Central memory CD8-positive, alpha-beta T cell (primary cell): Measurements from ENCODE around the gene PKN1.
A peak's percentile ranks its signal among the peaks of the same experiment; 100 is the strongest.

Experiments used
- ATAC-seq: fragments of 150-1000 bp; cut with Tn5 transposase; replicated peaks from 2 replicates; pipeline ENCODE4 v1.10.0; 2022; ENCODE audit warnings: mild to moderate bottlenecking, moderate FRiP score, moderate number of reproducible peaks; ENCODE audit not compliant: poor library complexity, severe bottlenecking; ENCODE audit errors: extremely low read depth
- DNase-seq, 2 donors: peaks; one replicate each; pipeline ENCODE4 v3.0.0; 2021; ENCODE audit warnings: low spot score in 2 of 2
- H3K27ac Mint-ChIP-seq: one replicate; pipeline ENCODE4 v1.8.0; 2022; ENCODE audit warnings: low read depth, mild to moderate bottlenecking, moderate library complexity, mixed read lengths
- H3K27me3 Mint-ChIP-seq: one replicate; pipeline ENCODE4 v1.8.0; 2022; ENCODE audit warnings: mixed read lengths
- H3K36me3 Mint-ChIP-seq: one replicate; pipeline ENCODE4 v1.8.0; 2022; ENCODE audit warnings: mild to moderate bottlenecking, moderate library complexity, mixed read lengths; ENCODE audit not compliant: insufficient read depth
- H3K4me1 Mint-ChIP-seq: one replicate; pipeline ENCODE4 v1.8.0; 2022; ENCODE audit warnings: mixed read lengths
- H3K4me3 Mint-ChIP-seq: one replicate; pipeline ENCODE4 v1.8.0; 2022; ENCODE audit warnings: mild to moderate bottlenecking, moderate library complexity, mixed read lengths
- H3K9me3 Mint-ChIP-seq: one replicate; pipeline ENCODE4 v1.8.0; 2022; ENCODE audit warnings: mixed read lengths

Gene PKN1

GRCh38 chr19:14515501-14516047 is 82.5 kb downstream of the PKN1 start:
- no peaks in the 10 kb centered on the region for H3K9me3 Mint-ChIP-seq
- H3K27me3 Mint-ChIP-seq = no peaks in the 10 kb centered on the region
- peak overlapping the region; percentile 94 for H3K4me3 Mint-ChIP-seq
- H3K27ac Mint-ChIP-seq = peak overlapping the region; percentile 100
- ATAC-seq = no peak
- H3K4me1 Mint-ChIP-seq = peaks cover 52% of the 10 kb centered on the region
- H3K36me3 Mint-ChIP-seq = peaks cover 71% of the 10 kb centered on the region
- no peak for DNase-seq

GRCh38 chr19:14516048-14516534 is 83.0 kb downstream of the PKN1 start:
- peak overlapping the region; percentile 100 for H3K27ac Mint-ChIP-seq
- ATAC-seq (no peak), DNase-seq (no peak)
- peaks cover 71% of the 10 kb centered on the region for H3K36me3 Mint-ChIP-seq
- H3K27me3 Mint-ChIP-seq = no peaks in the 10 kb centered on the region
- H3K9me3 Mint-ChIP-seq = no peaks in the 10 kb centered on the region
- H3K4me1 Mint-ChIP-seq = peaks cover 49% of the 10 kb centered on the region
- peak overlapping the region; percentile 94 for H3K4me3 Mint-ChIP-seq

GRCh38 chr19:14516746-14517438 is 83.8 kb downstream of the PKN1 start:
- DNase-seq = no peak
- Mint-ChIP-seq H3K9me3 (no peaks in the 10 kb centered on the region), H3K27ac (peak overlapping the region; percentile 100), H3K4me1 (peaks cover 52% of the 10 kb centered on the region), H3K27me3 (no peaks in the 10 kb centered on the region), H3K36me3 (peaks cover 74% of the 10 kb centered on the region), H3K4me3 (peak overlapping the region; percentile 94)
- no peak for ATAC-seq

- Mint-ChIP-seq H3K4me1 (peaks cover 58% of the 10 kb centered on the region), H3K27me3 (no peaks in the 10 kb centered on the region), H3K27ac (peak overlapping the region; percentile 100), H3K4me3 (peak overlapping the region; percentile 94), H3K36me3 (peaks cover 74% of the 10 kb centered on the region), H3K9me3 (no peaks in the 10 kb centered on the region)
- DNase-seq (no peak), ATAC-seq (no peak)
Measured at GRCh38 chr19:14517446-14517839, 84.3 kb downstream of the PKN1 start.

GRCh38 chr19:14517840-14518505 is 84.9 kb downstream of the PKN1 start, which contains the start of gene DNAJB1:
TSS of gene DNAJB1 (minus strand) at chr19:14518397. CDS start at chr19:14518349, 48 bp downstream.
- peaks cover 63% of the 10 kb centered on the region for H3K4me1 Mint-ChIP-seq
- no peaks in the 10 kb centered on the region for H3K27me3 Mint-ChIP-seq
- H3K9me3 Mint-ChIP-seq = no peaks in the 10 kb centered on the region
- peak; percentile 46 for ATAC-seq
- peak in 1 of 2 donors; percentile 58 for DNase-seq
- H3K36me3 Mint-ChIP-seq = peaks cover 74% of the 10 kb centered on the region
- peak within 1 kb of the TSS; percentile 100 for H3K27ac Mint-ChIP-seq
- peak within 1 kb of the TSS; percentile 94 for H3K4me3 Mint-ChIP-seq

GRCh38 chr19:14519245-14519859 is 86.2 kb downstream of the PKN1 start:
- Mint-ChIP-seq H3K27ac (peak overlapping the region; percentile 100), H3K9me3 (no peaks in the 10 kb centered on the region), H3K36me3 (peaks cover 64% of the 10 kb centered on the region), H3K4me1 (peaks cover 62% of the 10 kb centered on the region), H3K4me3 (peak overlapping the region; percentile 94), H3K27me3 (no peaks in the 10 kb centered on the region)
- no peak for ATAC-seq
- no peak for DNase-seq

GRCh38 chr19:14519860-14520407 is 86.8 kb downstream of the PKN1 start:
- Mint-ChIP-seq H3K4me1 (peaks cover 56% of the 10 kb centered on the region), H3K27me3 (no peaks in the 10 kb centered on the region), H3K4me3 (peak overlapping the region; percentile 64), H3K9me3 (no peaks in the 10 kb centered on the region), H3K36me3 (peaks cover 59% of the 10 kb centered on the region), H3K27ac (peak overlapping the region; percentile 100)
- ATAC-seq = no peak
- no peak for DNase-seq

GRCh38 chr19:14520543-14520942 is 87.4 kb downstream of the PKN1 start:
- peaks cover 50% of the 10 kb centered on the region for H3K4me1 Mint-ChIP-seq

More at GRCh38 chr19:14520543-14520942, 87.4 kb downstream of the PKN1 start:
- ATAC-seq (no peak), DNase-seq (no peak)
- Mint-ChIP-seq H3K36me3 (peaks cover 53% of the 10 kb centered on the region), H3K27me3 (no peaks in the 10 kb centered on the region), H3K9me3 (no peaks in the 10 kb centered on the region), H3K27ac (peak overlapping the region; percentile 100), H3K4me3 (no peak overlapping the region)
